HG03558 (cell line): ENCODE data around the gene KCTD17.

Experiments
- ATAC-seq: cut with Tn5 transposase; IDR thresholded peaks from one replicate; pipeline ENCODE4 v1.9.1; 2021; ENCODE audit warnings: moderate number of reproducible peaks; ENCODE audit not compliant: unreplicated experiment; ENCODE audit errors: extremely low read depth

Gene KCTD17

GRCh38 chr22:37072673-37073072 is 21.1 kb downstream of the KCTD17 start:
- ATAC-seq = no peak

DNA sequence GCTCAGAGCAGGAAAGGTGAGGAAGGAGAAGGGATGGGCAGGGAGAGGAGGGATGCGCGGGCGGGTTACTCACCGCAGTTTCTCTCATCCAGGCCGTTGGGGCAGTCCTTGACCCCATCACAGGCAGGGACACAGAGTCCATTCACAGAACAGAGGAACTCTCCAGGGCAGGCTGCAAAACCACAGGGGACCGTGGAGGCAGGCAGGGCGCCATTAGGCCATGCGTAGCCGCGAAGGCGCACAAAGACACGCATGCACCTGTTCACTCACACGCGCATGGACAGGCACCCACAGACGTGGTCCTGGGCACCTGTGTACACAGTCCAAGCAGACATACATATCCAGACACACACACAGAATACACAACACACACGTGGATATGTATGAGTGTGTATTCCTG is 23.0 kb downstream of the KCTD17 start:
- ATAC-seq = no peak

GRCh38 chr22:37075046-37075445 is 23.5 kb downstream of the KCTD17 start:
- ATAC-seq = no peak

DNA sequence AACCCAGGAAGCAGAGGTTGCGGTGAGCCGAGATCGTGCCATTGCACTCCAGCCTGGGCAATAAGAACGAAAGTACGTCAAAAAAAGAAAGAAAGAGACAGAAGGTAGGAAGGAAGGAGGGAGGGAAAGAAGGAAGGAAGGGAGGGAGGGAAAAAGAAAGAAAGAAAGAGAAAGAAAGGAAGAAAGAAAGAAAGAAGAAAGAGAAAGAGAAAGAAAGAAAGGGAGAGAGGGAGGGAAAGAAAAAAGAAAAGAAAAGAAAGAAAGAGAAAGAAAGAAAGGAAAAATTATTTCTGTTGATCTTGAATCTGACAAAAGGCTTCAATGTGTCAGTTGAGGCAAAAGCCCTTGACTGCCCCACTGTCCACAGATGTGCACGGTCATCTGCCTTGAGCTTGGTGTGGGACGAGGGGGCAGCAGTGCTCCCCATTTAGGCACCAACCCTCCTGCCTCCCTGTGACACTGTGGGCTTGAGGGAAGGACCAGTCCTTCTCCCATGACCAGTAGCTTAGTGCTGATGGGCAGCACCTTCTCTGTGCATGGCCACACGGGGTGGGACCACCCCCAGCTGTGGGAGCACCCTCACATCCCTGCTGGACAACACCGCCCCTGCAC is 24.4 kb downstream of the KCTD17 start:
- ATAC-seq = no peak

DNA sequence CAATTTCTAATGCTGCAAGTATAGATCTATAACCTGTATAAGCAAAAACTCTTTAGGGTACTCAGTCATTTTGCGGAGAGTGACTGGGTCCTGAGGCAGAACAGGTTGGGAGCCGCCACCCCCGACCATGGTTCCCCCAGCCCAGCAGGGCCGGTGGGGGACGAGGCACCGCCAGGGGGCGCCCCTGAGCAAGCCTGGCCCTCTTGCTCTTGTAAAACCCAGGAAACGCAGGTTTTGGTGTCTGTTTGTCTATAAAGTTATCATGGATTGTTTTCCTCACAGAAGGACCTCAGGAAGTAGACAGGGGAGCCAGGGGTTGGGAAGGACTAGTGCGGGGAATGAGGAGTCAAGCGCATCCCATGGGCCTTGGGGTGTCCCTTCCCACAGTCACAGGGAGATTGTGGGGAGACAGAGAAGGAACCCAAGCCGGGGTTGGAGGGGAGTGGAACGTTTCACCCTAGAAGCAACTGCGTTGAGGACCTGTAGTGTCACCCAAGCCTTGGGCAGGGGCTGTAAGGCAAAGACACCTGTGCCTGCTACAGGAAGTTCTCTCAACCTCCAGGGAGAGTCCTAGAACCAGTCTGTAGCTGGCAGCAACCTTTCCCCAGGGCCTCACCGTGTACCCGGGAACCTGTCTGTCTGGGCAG is 26.4 kb downstream of the KCTD17 start:
- ATAC-seq = no peak

DNA sequence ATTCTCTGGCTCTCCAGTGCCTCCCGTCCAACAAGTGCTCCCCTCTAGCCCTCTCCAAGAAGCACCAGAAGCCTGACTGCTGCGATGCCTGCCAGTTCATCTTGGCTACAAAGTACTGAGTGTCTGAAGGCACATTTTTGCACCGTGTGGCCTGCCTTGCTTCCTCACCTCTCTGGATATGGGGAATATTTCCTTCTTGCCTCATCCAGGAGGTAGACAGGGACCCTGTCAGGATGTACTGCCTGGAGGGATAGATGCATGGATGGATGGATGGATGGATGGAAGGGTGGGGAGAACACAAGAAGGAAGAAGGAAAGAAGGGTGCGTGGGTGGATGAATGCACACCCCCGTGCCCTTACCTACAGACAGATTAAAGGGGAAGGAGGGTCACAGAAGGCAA is 27.6 kb downstream of the KCTD17 start:
- ATAC-seq = no peak

GRCh38 chr22:37079668-37080171 is 28.2 kb downstream of the KCTD17 start:
- no peak for ATAC-seq

- ATAC-seq = no peak
Observed at GRCh38 chr22:37080438-37080837, 28.9 kb downstream of the KCTD17 start.

- no peak for ATAC-seq
Observed at GRCh38 chr22:37080838-37081237, 29.3 kb downstream of the KCTD17 start.

DNA sequence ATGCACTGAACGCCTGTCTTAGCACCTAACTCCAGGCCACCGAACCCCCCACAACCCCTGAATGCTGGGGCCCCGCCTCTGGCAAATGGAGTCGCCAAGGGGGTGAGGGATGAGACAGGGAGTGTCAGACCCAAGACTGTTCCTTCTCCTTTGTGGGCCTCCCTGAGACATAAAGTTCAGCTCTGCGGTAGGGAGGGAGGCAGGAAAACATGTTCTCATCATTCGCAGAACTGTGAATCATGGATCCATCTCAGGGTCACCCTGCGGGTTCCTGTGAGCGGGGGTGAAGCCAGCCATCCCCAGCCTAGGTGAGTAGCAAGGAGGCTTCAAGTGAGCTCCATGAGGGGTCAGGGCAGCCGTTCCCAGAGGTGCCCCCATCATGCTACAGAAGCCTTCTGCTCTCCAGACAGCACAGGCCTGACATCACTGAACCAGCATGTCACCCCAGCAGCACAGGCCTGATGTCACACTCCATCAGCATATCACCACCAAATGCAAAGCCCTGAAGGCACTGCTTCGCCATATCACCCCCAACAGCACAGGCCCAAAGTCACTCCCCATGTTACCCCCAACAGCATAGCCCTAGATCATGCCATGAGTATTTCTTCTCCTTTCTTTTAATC is 30.8 kb downstream of the KCTD17 start:
- ATAC-seq = no peak

- no peak for ATAC-seq
Observed at GRCh38 chr22:37083914-37084313, 32.4 kb downstream of the KCTD17 start.

- ATAC-seq = no peak
Observed at GRCh38 chr22:37084385-37084784, 32.8 kb downstream of the KCTD17 start.

GRCh38 chr22:37086184-37086583 is 34.6 kb downstream of the KCTD17 start:
- ATAC-seq = no peak

GRCh38 chr22:37088108-37088605 is 36.6 kb downstream of the KCTD17 start:
- no peak for ATAC-seq

DNA sequence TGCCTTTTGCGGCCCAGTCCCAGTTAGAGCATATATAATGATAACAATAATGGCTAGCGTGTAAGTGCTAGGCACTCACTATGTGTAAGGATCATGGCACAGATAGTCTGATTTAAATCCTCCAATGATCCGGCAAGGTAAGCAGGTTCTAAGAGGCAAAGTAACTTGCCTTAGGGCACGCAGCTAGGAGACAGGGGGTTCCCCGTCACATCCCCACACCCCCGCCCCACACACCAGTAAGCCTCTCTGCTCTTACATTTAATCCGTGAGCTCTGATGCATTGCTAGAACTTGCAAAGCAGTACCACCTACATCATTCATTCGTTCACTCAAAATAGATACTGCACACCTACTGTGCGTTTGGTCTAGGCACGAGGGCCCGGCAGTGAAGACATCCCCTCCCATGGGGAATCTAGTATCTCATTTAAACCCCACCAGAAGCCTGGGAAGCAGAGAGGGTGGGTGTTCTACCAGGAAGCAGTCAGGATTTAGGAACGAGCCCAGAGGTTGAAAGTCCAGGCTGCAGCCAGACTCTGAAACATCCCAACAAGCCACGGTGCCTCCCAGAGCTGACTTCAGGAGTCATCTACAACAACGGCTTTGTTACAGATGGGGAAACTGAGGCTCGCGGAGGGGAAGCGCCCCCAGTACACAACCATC is 37.3 kb downstream of the KCTD17 start:
- no peak for ATAC-seq

- no peak for ATAC-seq
Observed at GRCh38 chr22:37089434-37089833, 37.9 kb downstream of the KCTD17 start.

- ATAC-seq = no peak
Observed at GRCh38 chr22:37090920-37091695, 39.6 kb downstream of the KCTD17 start.

DNA sequence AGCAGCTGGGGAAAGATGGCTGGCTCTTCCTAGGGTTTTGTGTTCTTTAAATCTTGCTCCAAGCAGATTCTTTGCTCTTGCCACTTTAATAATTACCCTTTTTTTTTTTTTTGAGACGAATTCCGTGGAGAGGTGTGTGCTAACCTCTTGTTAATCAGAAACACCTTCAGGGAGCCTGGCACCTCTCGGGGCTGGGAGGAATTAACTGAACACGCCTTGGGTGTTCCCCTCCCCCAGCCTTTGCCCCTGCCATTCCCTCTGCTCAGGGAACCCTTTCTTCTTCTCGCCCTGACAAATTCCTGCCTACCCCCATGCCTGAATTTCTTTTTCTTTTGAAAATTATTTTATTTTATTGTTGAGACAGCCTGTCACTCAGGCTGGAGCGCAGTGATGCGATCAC is 40.5 kb downstream of the KCTD17 start:
- no peak for ATAC-seq

DNA sequence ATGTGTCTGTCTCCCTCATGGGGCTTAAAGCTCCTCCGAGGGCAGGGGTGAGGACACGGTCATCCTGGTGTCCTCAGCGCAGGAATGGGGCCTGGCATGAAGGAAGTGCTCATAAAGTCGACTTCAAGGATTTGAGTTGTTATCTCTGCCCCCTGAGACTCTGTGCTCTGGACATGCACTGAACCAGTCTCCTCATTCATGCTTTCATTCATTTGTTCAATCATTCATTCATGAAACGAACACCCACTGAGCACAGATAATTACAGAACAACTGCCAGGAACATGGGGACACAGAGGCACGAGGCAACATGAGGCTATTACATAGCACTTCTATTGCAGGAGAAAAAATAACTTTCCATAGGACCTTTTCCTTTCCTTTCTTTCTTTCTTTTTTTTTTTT is 41.5 kb downstream of the KCTD17 start:
- no peak for ATAC-seq

DNA sequence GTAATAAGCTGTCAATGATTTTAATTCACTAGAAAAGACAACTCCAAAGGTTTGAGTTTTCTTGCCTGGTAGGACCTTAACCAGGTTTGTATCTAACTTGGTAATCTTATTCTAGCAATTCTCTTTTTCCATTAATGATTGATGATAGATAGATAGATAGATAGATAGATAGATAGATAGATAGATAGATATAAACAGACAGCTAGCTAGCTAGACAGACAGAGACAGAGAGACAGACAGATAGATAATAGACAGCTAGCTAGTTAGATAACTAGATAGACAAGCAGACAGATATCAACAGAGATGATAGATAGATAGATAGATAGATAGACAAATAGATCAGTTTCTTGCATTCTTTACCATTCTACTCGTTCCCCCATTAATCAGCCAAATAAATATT is 42.7 kb downstream of the KCTD17 start:
- no peak for ATAC-seq
